HepG2 (cell line): ENCODE measurements around the gene KCNB1. TPM values are rescaled to one million over a fixed set of nuclear protein-coding genes. Genes with fewer than 3 reads are reported as not detected.

Experiments
- ATAC-seq: fragments of 200-7000 bp; cut with Tn5 transposase; 3 replicates; pipeline ENCODE4 v1.9.1; 2020; ENCODE audit warnings: mild to moderate bottlenecking, moderate library complexity
- BruUV-seq: library from RNA; stranded (reverse); fragments of 400-500 nt; replicated peaks from 2 replicates; lab custom pipeline; 2021; lab: Mats Ljungman, UMichigan
- CTCF ChIA-PET: fragments of 300-600 bp; formaldehyde crosslinking; extraction: SDS; loops from one replicate; lab custom pipeline; 2021; ENCODE audit warnings: low total read pairs, inconsistent platforms, low intra/inter-chr PET ratio; lab: Yijun Ruan, JAX
- POLR2A ChIA-PET: fragments of 350-600 bp; sonication (Branson Sonifier 250); formaldehyde crosslinking; loops from one replicate; lab custom pipeline; 2020; ENCODE audit warnings: antibody characterized with exemption, inconsistent platforms; lab: Yijun Ruan, JAX
- DNase-seq: peaks from one replicate; pipeline ENCODE4 v3.0.0-alpha.2; 2015; ENCODE audit warnings: low spot score
- FAIRE-seq: peaks from 3 replicates; lab custom pipeline; 2011; peaks lifted over from hg19 to GRCh38; lab: Jason Lieb, UNC
- H2AFZ ChIP-seq: one replicate; pipeline ENCODE4 v1.6.1; 2011; ENCODE audit warnings: low read length, inconsistent platforms
- H3K27ac ChIP-seq: fragments of 300-600 bp; 3 replicates; pipeline ENCODE4 v1.8.0; 2011; ENCODE audit warnings: mixed run types, mild to moderate bottlenecking, mixed read lengths, low read length, inconsistent platforms; ENCODE audit not compliant: insufficient read depth; ENCODE audit errors: extremely low read length
- H3K27me3 ChIP-seq, 2 experiments: fragments of 200-600 bp in 1 of 2; 2 replicates in 1 of 2; 3 replicates in 1 of 2; pipeline versions ENCODE4 v1.6.0 to v1.8.0; 2011; ENCODE audit warnings: low read length in 2 of 2, mild to moderate bottlenecking in 2 of 2, moderate library complexity in 2 of 2, inconsistent platforms in 1 of 2; ENCODE audit not compliant: insufficient read depth in 2 of 2, control insufficient read depth in 1 of 2
- H3K36me3 ChIP-seq, 2 experiments: fragments of 200-600 bp in 1 of 2; replicated peaks in 1 of 2; 2 replicates in 1 of 2; 3 replicates in 1 of 2; pipeline versions ENCODE4 v1.5.1 to v1.8.0; 2011; ENCODE audit warnings: low read length in 2 of 2, inconsistent platforms in 1 of 2; ENCODE audit not compliant: insufficient read depth in 2 of 2, control insufficient read depth in 1 of 2
- H3K4me1 ChIP-seq: 2 replicates; pipeline ENCODE4 v1.5.1; 2012; ENCODE audit warnings: low read length, inconsistent platforms; ENCODE audit not compliant: insufficient read depth
- H3K4me2 ChIP-seq: 2 replicates; pipeline ENCODE4 v1.6.0; 2011; ENCODE audit warnings: low read depth, low read length, inconsistent platforms
- H3K4me3 ChIP-seq, 3 experiments: fragments of 200-600 bp in 1 of 3; sonication (generic), shearing (Covaris generic) in 1 of 3; replicated peaks in 1 of 3; 2 replicates each; pipeline ENCODE4 v1.5.1; 2011 to 2016; ENCODE audit warnings: low read length in 3 of 3, inconsistent platforms in 2 of 3, low read depth in 2 of 3, mild to moderate bottlenecking in 2 of 3, control low read depth in 1 of 3, mixed read lengths in 1 of 3; ENCODE audit not compliant: insufficient read depth in 1 of 3
- H3K79me2 ChIP-seq: one replicate; pipeline ENCODE4 v1.6.1; 2011; ENCODE audit warnings: low read length, inconsistent platforms; ENCODE audit not compliant: insufficient read depth
- H3K9ac ChIP-seq: 2 replicates; pipeline ENCODE4 v1.6.0; 2011; ENCODE audit warnings: mild to moderate bottlenecking, low read depth, low read length, inconsistent platforms; ENCODE audit not compliant: insufficient read depth
- H3K9me3 ChIP-seq: 2 replicates; pipeline ENCODE4 v1.5.1; 2012; ENCODE audit warnings: mild to moderate bottlenecking, low read length
- H4K20me1 ChIP-seq: 2 replicates; pipeline ENCODE4 v1.6.0; 2011; ENCODE audit warnings: inconsistent platforms, mild to moderate bottlenecking, low read length, moderate library complexity; ENCODE audit not compliant: insufficient read depth
- ATF7 ChIP-seq, 2 experiments: fragments of 450-650 bp in 1 of 2; sonication (generic) in 1 of 2; formaldehyde crosslinking in 1 of 2; IDR thresholded peaks; 2 replicates each; pipeline versions ENCODE4 v1.4.0 to v1.6.1; 2016 to 2020; ENCODE audit warnings: antibody characterized with exemption in 1 of 2, mild to moderate bottlenecking in 1 of 2, missing genetic modification reagents in 1 of 2
- BORCS8-MEF2B ChIP-seq: sonication (generic); formaldehyde crosslinking; IDR thresholded peaks from 2 replicates; pipeline ENCODE4 v1.8.0; 2022; ENCODE audit warnings: mild to moderate bottlenecking, missing genetic modification reagents
- EED ChIP-seq: sonication (generic); formaldehyde crosslinking; IDR thresholded peaks from 2 replicates; pipeline ENCODE4 v1.5.0; 2020; ENCODE audit warnings: mild to moderate bottlenecking, missing genetic modification reagents
- GABPB1 ChIP-seq: IDR thresholded peaks from 2 replicates; pipeline ENCODE4 v1.6.1; 2016; ENCODE audit warnings: mild to moderate bottlenecking, missing genetic modification reagents, moderate library complexity, missing compliant biosample characterization
- HCFC1 ChIP-seq: fragments of 150-350 bp; IDR thresholded peaks from 2 replicates; pipeline ENCODE4 v1.6.1; 2014; ENCODE audit warnings: low read depth, low read length
- JUND ChIP-seq: sonication (generic); formaldehyde crosslinking; IDR thresholded peaks from 2 replicates; pipeline ENCODE4 v1.8.0; 2022; ENCODE audit warnings: mild to moderate bottlenecking, missing genetic modification reagents
- NFYB ChIP-seq: sonication (generic); formaldehyde crosslinking; IDR thresholded peaks from 2 replicates; pipeline ENCODE4 v1.4.0; 2020; ENCODE audit warnings: missing genetic modification reagents
- NFYC ChIP-seq: IDR thresholded peaks from 2 replicates; pipeline ENCODE4 v1.6.1; 2016; ENCODE audit warnings: missing genetic modification reagents, missing compliant biosample characterization
- THAP11 ChIP-seq: IDR thresholded peaks from 2 replicates; pipeline ENCODE4 v1.6.1; 2016; ENCODE audit warnings: missing biosample characterization, missing genetic modification reagents
- ZNF235 ChIP-seq: sonication (generic); formaldehyde crosslinking; IDR thresholded peaks from 2 replicates; pipeline ENCODE4 v1.8.1; 2023; ENCODE audit warnings: mild to moderate bottlenecking, missing genetic modification reagents, borderline replicate concordance
- ZNF557 ChIP-seq: sonication (generic); formaldehyde crosslinking; IDR thresholded peaks from 2 replicates; pipeline ENCODE4 v1.4.0; 2020; ENCODE audit warnings: missing genetic modification reagents
- ZNF670 ChIP-seq: sonication (generic); formaldehyde crosslinking; IDR thresholded peaks from 2 replicates; pipeline ENCODE4 v1.8.0; 2022; ENCODE audit warnings: mild to moderate bottlenecking, missing genetic modification reagents, borderline replicate concordance
- WGBS: methylation state at CpG from one replicate; pipeline ENCODE4 v1.1.6; 2017; ENCODE audit warnings: low lambda C conversion rate; 5-methylcytosine and 5-hydroxymethylcytosine counted together
- in situ Hi-C: cut with HindIII; loops from 2 replicates; pipeline ENCODE4 v1.10.0; 2017; ENCODE audit warnings: low pct_unique_long_range_greater_than_20kb; ENCODE audit not compliant: extremely low pct_ligation_motif_present
- intact Hi-C: fragments of 100-400 bp; cut with micrococcal nuclease; formaldehyde crosslinking; loops from one replicate; pipeline ENCODE4 v1.10.0; 2022; ENCODE audit not compliant: unreplicated experiment
- polyA plus RNA-seq, 8 experiments: library from polyadenylated mRNA; depleted of rRNA in 3 of 8; stranded (reverse) in 7 of 8; unstranded in 1 of 8; fragments of >200 nt; fragmentation: Illumina TruSeq in 4 of 8; extraction: Trizol in 4 of 8; gene quantifications; 2 replicates each; pipeline versions ENCODE4 v1.2.1 to v1.2.3, GENCODE V29; 2011 to 2016; ENCODE audit warnings: low read depth in 4 of 8, missing spikeins in 1 of 8, mixed read lengths in 1 of 8; ENCODE audit not compliant: insufficient read depth in 1 of 8
- total RNA-seq, 5 experiments: library from RNA; depleted of rRNA; stranded (reverse); fragments of >200 nt; fragmentation: Illumina TruSeq; extraction: Trizol; gene quantifications; 2 replicates each; pipeline ENCODE4 v1.2.3, GENCODE V29; 2016; ENCODE audit warnings: low read depth in 1 of 5
- TF ChIP-seq, protein P1 (sequence below): sonication (generic); formaldehyde crosslinking; IDR thresholded peaks from 2 replicates; pipeline ENCODE4 v1.5.1; 2020; ENCODE audit warnings: mild to moderate bottlenecking, moderate library complexity, missing genetic modification reagents
- TF ChIP-seq, protein P2 (sequence below): sonication (generic); formaldehyde crosslinking; IDR thresholded peaks from 2 replicates; pipeline ENCODE4 v1.9.0; 2021; ENCODE audit warnings: missing genetic modification reagents, mild to moderate bottlenecking, borderline replicate concordance

KCNB1 gene
- total and polyA plus RNA-seq, 2 of the 13 experiments (the other 11 are each of a cell fraction or from before 2014, with no cell fraction given), result 0.02 TPM; not detected in 1

DNA sequence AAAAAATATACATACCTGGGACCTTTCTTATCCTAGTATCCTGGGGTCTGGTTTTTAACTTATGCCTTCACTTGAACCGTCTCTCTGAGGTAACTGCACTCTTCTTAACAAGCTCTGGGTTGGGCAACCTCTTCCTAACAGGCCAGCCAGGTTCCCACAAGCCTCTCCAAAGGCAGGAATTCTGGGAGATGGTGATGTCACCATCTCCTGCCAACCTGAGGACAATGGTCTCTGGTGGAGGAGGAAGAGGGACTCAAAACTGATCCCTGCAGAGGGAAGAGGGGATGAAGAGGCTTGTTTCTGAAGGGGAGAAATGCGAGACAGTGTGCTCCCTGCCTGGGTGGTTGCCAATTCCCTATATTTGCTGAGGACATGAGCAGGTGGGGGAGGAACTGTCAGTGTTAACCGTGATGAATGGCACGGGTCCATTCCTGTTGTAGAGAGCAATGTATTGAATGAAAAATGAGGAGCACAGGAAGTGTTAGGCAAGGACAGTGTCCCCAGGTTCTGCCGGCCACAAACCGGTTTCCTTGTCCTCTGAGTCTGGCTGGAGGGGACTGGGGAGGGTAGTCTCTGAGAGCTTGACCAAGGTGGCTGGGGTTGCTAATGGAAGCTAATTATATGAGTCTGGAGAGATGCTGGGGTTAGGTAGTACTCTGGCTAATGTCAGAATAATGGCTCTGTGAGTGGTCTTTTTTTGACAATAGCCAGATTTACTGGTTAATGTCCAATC lies 95.5 kb downstream of the KCNB1 start:
- H3K4me3 ChIP-seq, result no peak overlapping the region
- H3K9ac ChIP-seq, result no peak overlapping the region
- ChIA-PET POLR2A (no interaction called here), CTCF (no interaction called here)
- H4K20me1 ChIP-seq, result no peaks in the 10 kb centered on the region
- H3K4me1 ChIP-seq, result no peaks in the 10 kb centered on the region
- in situ Hi-C loops (loop anchor here (5.0 kb wide), 1 partner anchor 95 kb away; the partner anchor contains the start of gene KCNB1), intact Hi-C loops (no loop called here)
- no peaks in the 10 kb centered on the region for H3K9me3 ChIP-seq
- FAIRE-seq, result no peak
- H2AFZ ChIP-seq, result no peak overlapping the region
- no peaks in the 10 kb centered on the region for H3K36me3 ChIP-seq
- no peak overlapping the region for H3K4me2 ChIP-seq
- DNase-seq, result no peak
- H3K27me3 ChIP-seq, result peaks cover 4 to 18% of the 10 kb centered on the region in 2 experiments; a peak in 2 of 5 replicates
- no TSS peak for BruUV-seq
- no peak for ATAC-seq
- no peak overlapping the region for H3K27ac ChIP-seq
- 1% methylated on average over 6 of the region's 6 CpGs for WGBS
- no peaks in the 10 kb centered on the region for H3K79me2 ChIP-seq
- TF ChIP-seq JUND (0 out of 2 replicates have a peak, but pooled peaks have one; percentile 23), ZNF235 (CRISPR knock-in tag) (no peak), THAP11 (CRISPR knock-in tag) (0 out of 2 replicates have a peak, but pooled peaks have one; percentile 30), ZNF670 (CRISPR knock-in tag) (no peak), ATF7 (IDR thresholded peaks at IDR 0.05) (peak; percentile 49), ATF7 (CRISPR knock-in tag; IDR thresholded peaks at IDR 0.05) (no peak)

DNA sequence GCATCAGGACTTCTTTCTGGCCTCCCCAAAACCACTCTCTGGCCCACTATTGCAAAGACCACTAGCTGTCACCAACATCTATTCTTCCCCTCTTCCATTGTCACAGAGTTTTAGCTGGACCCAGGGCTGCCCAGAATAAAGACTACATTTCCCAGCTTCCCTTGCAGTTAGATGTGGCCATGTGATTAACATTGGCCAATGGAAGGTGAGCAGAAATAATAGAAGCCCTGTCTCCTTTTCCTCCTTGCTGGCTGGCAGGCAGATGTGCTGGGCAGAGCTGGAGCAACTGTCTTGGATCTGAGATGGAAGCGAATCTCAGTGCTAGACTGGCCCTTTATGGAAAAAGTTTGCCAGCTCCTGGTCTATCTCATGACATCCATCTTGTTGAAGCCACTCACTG lies 97.0 kb downstream of the KCNB1 start:
- Histone ChIP-seq H3K36me3 (no peaks in the 10 kb centered on the region), H3K9ac (no peak overlapping the region), H4K20me1 (no peaks in the 10 kb centered on the region), H3K4me2 (no peak overlapping the region), H3K4me3 (no peak overlapping the region), H2AFZ (no peak overlapping the region), H3K27ac (no peak overlapping the region), H3K9me3 (no peaks in the 10 kb centered on the region), H3K27me3 (peaks cover 3 to 25% of the 10 kb centered on the region in 2 experiments; a peak in 3 of 5 replicates), H3K4me1 (no peaks in the 10 kb centered on the region), H3K79me2 (no peaks in the 10 kb centered on the region)
- 18% methylated on average over 1 of the region's 1 CpG for WGBS
- intact Hi-C loops (loop anchor here (1.0 kb wide), 1 partner anchor 99 kb away; no protein-coding TSS in a partner anchor), in situ Hi-C loops (loop anchor here (5.0 kb wide), 1 partner anchor 97 kb away; the partner anchor contains the start of gene KCNB1)
- peak; percentile 52 for DNase-seq
- ChIA-PET POLR2A (no interaction called here), CTCF (interaction anchor here (1.9 to 2.1 kb wide), 3 partner anchors 51 to 123 kb away, joined by 7 to 14 read pairs (median 13); no protein-coding TSS in a partner anchor)
- peak; percentile 76 for FAIRE-seq
- BruUV-seq, result no TSS peak
- peak; percentile 76 for ATAC-seq
- TF ChIP-seq, protein P1, sequence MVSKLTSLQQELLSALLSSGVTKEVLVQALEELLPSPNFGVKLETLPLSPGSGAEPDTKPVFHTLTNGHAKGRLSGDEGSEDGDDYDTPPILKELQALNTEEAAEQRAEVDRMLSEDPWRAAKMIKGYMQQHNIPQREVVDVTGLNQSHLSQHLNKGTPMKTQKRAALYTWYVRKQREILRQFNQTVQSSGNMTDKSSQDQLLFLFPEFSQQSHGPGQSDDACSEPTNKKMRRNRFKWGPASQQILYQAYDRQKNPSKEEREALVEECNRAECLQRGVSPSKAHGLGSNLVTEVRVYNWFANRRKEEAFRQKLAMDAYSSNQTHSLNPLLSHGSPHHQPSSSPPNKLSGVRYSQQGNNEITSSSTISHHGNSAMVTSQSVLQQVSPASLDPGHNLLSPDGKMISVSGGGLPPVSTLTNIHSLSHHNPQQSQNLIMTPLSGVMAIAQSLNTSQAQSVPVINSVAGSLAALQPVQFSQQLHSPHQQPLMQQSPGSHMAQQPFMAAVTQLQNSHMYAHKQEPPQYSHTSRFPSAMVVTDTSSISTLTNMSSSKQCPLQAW, result no peak
- peak; percentile 69 for TF ChIP-seq HCFC1
- TF ChIP-seq GABPB1 (CRISPR knock-in tag), result peak; percentile 19; the same call in 1 of the 2 replicates
- TF ChIP-seq EED (CRISPR knock-in tag), result no peak
- 0 out of 2 replicates have a peak, but pooled peaks have one; percentile 33 for TF ChIP-seq BORCS8-MEF2B (CRISPR knock-in tag)
- TF ChIP-seq ZNF557 (CRISPR knock-in tag), result 0 out of 2 replicates have a peak, but pooled peaks have one; percentile 22
- peak; percentile 91 for TF ChIP-seq NFYC (CRISPR knock-in tag)
- peak; percentile 79 for TF ChIP-seq NFYB (CRISPR knock-in tag)
- TF ChIP-seq, protein P2, sequence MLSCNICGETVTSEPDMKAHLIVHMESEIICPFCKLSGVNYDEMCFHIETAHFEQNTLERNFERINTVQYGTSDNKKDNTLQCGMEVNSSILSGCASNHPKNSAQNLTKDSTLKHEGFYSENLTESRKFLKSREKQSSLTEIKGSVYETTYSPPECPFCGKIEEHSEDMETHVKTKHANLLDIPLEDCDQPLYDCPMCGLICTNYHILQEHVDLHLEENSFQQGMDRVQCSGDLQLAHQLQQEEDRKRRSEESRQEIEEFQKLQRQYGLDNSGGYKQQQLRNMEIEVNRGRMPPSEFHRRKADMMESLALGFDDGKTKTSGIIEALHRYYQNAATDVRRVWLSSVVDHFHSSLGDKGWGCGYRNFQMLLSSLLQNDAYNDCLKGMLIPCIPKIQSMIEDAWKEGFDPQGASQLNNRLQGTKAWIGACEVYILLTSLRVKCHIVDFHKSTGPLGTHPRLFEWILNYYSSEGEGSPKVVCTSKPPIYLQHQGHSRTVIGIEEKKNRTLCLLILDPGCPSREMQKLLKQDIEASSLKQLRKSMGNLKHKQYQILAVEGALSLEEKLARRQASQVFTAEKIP (CRISPR knock-in tag), result 0 out of 2 replicates have a peak, but pooled peaks have one; percentile 45
- TF ChIP-seq THAP11 (CRISPR knock-in tag), result peak; percentile 98
